Ishikawa (cell line): Measurements from ENCODE around the gene EML1.

Source experiments
- CEBPB ChIP-seq: IDR thresholded peaks from 2 replicates; pipeline ENCODE4 v1.6.1; 2012
- CREB1 ChIP-seq: IDR thresholded peaks from 2 replicates; pipeline ENCODE4 v1.6.1; 2012; ENCODE audit warnings: low read depth
- EGR1 ChIP-seq: IDR thresholded peaks from 2 replicates; pipeline ENCODE4 v1.6.1; 2012
- EP300 ChIP-seq: IDR thresholded peaks from 2 replicates; pipeline ENCODE4 v1.6.1; 2012; ENCODE audit warnings: borderline replicate concordance
- FOXM1 ChIP-seq: IDR thresholded peaks from 2 replicates; pipeline ENCODE4 v1.6.1; 2012; ENCODE audit warnings: low read depth, borderline replicate concordance
- MAX ChIP-seq: IDR thresholded peaks from 2 replicates; pipeline ENCODE4 v1.6.1; 2012
- NFIC ChIP-seq: IDR thresholded peaks from 2 replicates; pipeline ENCODE4 v1.6.1; 2012
- RAD21 ChIP-seq: IDR thresholded peaks from 2 replicates; pipeline ENCODE4 v1.6.1; 2012; ENCODE audit warnings: low read depth
- REST ChIP-seq: IDR thresholded peaks from 2 replicates; pipeline ENCODE4 v1.6.1; 2012; ENCODE audit warnings: low read depth, mild to moderate bottlenecking
- TAF1 ChIP-seq: IDR thresholded peaks from 2 replicates; pipeline ENCODE4 v1.6.1; 2012; ENCODE audit warnings: low read depth, mild to moderate bottlenecking
- TCF12 ChIP-seq: IDR thresholded peaks from 2 replicates; pipeline ENCODE4 v1.6.1; 2012; ENCODE audit warnings: low read depth
- TEAD4 ChIP-seq: IDR thresholded peaks from 2 replicates; pipeline ENCODE4 v1.6.1; 2012
- USF1 ChIP-seq: IDR thresholded peaks from 2 replicates; pipeline ENCODE4 v1.6.1; 2012
- YY1 ChIP-seq: IDR thresholded peaks from 2 replicates; pipeline ENCODE4 v1.6.1; 2012; ENCODE audit warnings: low read depth

- TF ChIP-seq EGR1 = no peak
- no peak for TF ChIP-seq TCF12
- no peak for TF ChIP-seq REST
- TF ChIP-seq MAX = no peak
- TF ChIP-seq EP300 = no peak
- TF ChIP-seq YY1 = no peak
- no peak for TF ChIP-seq CEBPB
- no peak for TF ChIP-seq CREB1
- no peak for TF ChIP-seq TAF1
- no peak for TF ChIP-seq NFIC
- TF ChIP-seq USF1 = no peak
- no peak for TF ChIP-seq RAD21
- TF ChIP-seq TEAD4 = no peak
- TF ChIP-seq FOXM1 = no peak
Measured at GRCh38 chr14:99781091-99781490, 12.1 kb upstream of the EML1 start.
